Smooth muscle cell (in vitro differentiated cells): ENCODE results near the gene FAF1. TPM values are rescaled to one million over a fixed set of nuclear protein-coding genes. Genes with fewer than 3 reads are reported as not detected.

ENCODE experiments used
- DNase-seq: peaks from one replicate; lab custom pipeline; 2025; ENCODE audit not compliant: unreplicated experiment; lab: John Stamatoyannopoulos, UW
- H2AFZ ChIP-seq: fragments of 200-600 bp; sonication (generic); 2 replicates; pipeline ENCODE4 v1.6.0; 2016; ENCODE audit warnings: antibody characterized with exemption, low read depth, mild to moderate bottlenecking
- H3F3A ChIP-seq: fragments of 200-600 bp; sonication (generic); 2 replicates; pipeline ENCODE4 v1.6.0; 2017; ENCODE audit warnings: antibody characterized with exemption, low read depth
- H3K27ac ChIP-seq: fragments of 200-600 bp; sonication (generic); 2 replicates; pipeline ENCODE4 v1.5.1; 2016; ENCODE audit warnings: low read depth, mild to moderate bottlenecking
- H3K27me3 ChIP-seq: fragments of 200-600 bp; sonication (generic); 2 replicates; pipeline ENCODE4 v1.6.1; 2016; ENCODE audit warnings: low read depth, mild to moderate bottlenecking
- H3K36me3 ChIP-seq: fragments of 200-600 bp; sonication (generic); 2 replicates; pipeline ENCODE4 v1.5.1; 2016; ENCODE audit warnings: low read depth
- H3K4me1 ChIP-seq: fragments of 200-600 bp; sonication (generic); 2 replicates; pipeline ENCODE4 v1.5.1; 2016; ENCODE audit warnings: low read depth
- H3K4me2 ChIP-seq: fragments of 200-600 bp; sonication (generic); 2 replicates; pipeline ENCODE4 v1.6.0; 2016; ENCODE audit warnings: mild to moderate bottlenecking
- H3K4me3 ChIP-seq: fragments of 200-600 bp; sonication (generic); 2 replicates; pipeline ENCODE4 v1.5.1; 2016; ENCODE audit warnings: mild to moderate bottlenecking
- H3K79me2 ChIP-seq: fragments of 200-600 bp; sonication (generic); 2 replicates; pipeline ENCODE4 v1.6.0; 2016; ENCODE audit warnings: low read depth, mild to moderate bottlenecking
- H3K9ac ChIP-seq: fragments of 200-600 bp; sonication (generic); 2 replicates; pipeline ENCODE4 v1.6.0; 2016; ENCODE audit warnings: low read depth
- H3K9me3 ChIP-seq: fragments of 200-600 bp; sonication (generic); replicated peaks from 2 replicates; pipeline ENCODE4 v1.5.1; 2016; ENCODE audit warnings: low read depth
- H4K20me1 ChIP-seq: fragments of 200-600 bp; sonication (generic); 2 replicates; pipeline ENCODE4 v1.6.0; 2016; ENCODE audit warnings: low read depth
- CTCF ChIP-seq: fragments of 200-600 bp; sonication (generic); IDR thresholded peaks from 2 replicates; pipeline ENCODE4 v1.5.1; 2017; ENCODE audit warnings: borderline replicate concordance, mild to moderate bottlenecking, antibody characterized with exemption; ENCODE audit not compliant: insufficient read depth, poor library complexity, severe bottlenecking
- WGBS: methylation state at CpG from one replicate; pipeline ENCODE4 v1.1.7; 2016; ENCODE audit warnings: low lambda C conversion rate; 5-methylcytosine and 5-hydroxymethylcytosine counted together
- polyA plus RNA-seq: library from polyadenylated mRNA; unstranded; fragments of >200 nt; fragmentation: Nextera tagmentation; extraction: Ambion mirVana; gene quantifications from 2 replicates; pipeline ENCODE4 v1.2.1, GENCODE V29; 2016
- total RNA-seq: library from RNA; depleted of rRNA; stranded (reverse); fragments of >200 nt; gene quantifications from 2 replicates; pipeline ENCODE4 v1.2.3, GENCODE V29; 2014

FAF1 gene
- total and polyA plus RNA-seq, 2 experiments from 2014 or later = 51.5 to 51.6 TPM

DNA sequence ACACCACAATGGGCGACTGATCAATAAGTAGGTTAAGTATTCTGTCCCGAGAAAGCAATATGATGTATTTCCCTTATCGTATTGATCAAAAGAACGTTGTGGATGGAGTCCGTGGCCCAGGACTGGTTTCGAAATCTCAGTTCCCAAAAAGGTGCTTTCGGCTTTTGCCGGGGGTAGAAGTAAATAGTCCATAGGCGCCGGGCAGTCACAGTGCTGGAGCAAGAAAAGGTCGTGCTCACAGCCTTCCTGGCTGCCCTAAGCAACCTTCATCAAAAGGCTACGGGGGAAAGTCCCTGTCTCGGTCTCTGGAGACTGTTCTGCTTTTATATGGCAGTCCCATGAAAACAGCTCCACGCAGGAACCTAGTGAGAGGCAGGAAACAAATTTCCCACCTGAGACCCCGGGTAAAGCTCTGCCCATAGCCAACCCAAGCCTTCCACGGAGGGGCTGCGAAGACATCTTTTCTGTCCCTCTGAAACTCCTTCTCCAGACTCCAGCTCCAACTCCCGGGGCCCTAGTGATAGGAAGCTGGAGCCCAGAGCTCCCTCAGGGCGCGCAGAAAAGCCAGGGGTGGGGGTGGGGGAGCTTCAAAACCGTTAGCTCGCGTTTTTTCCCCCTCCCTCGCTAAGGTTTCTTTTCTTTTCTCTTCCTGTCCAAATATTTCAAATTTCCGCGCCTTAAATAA, 17.0 kb upstream of the FAF1 start:
- no peaks in the 10 kb centered on the region for H3K79me2 ChIP-seq
- H2AFZ ChIP-seq = peak overlapping the region; percentile 97
- H3K4me3 ChIP-seq = peak overlapping the region; percentile 59
- H3K4me2 ChIP-seq = peak overlapping the region; percentile 100
- no peak for TF ChIP-seq CTCF
- WGBS = 2% methylated on average over 26 of the region's 26 CpGs
- H3F3A ChIP-seq = no peaks in the 10 kb centered on the region
- peaks cover 10% of the 10 kb centered on the region for H3K4me1 ChIP-seq
- no peak overlapping the region for H3K9ac ChIP-seq
- H3K36me3 ChIP-seq = no peaks in the 10 kb centered on the region
- peaks cover 100% of the 10 kb centered on the region for H3K27me3 ChIP-seq
- H4K20me1 ChIP-seq = no peaks in the 10 kb centered on the region
- no peak for DNase-seq
- no peaks in the 10 kb centered on the region for H3K9me3 ChIP-seq
- no peak overlapping the region for H3K27ac ChIP-seq

DNA sequence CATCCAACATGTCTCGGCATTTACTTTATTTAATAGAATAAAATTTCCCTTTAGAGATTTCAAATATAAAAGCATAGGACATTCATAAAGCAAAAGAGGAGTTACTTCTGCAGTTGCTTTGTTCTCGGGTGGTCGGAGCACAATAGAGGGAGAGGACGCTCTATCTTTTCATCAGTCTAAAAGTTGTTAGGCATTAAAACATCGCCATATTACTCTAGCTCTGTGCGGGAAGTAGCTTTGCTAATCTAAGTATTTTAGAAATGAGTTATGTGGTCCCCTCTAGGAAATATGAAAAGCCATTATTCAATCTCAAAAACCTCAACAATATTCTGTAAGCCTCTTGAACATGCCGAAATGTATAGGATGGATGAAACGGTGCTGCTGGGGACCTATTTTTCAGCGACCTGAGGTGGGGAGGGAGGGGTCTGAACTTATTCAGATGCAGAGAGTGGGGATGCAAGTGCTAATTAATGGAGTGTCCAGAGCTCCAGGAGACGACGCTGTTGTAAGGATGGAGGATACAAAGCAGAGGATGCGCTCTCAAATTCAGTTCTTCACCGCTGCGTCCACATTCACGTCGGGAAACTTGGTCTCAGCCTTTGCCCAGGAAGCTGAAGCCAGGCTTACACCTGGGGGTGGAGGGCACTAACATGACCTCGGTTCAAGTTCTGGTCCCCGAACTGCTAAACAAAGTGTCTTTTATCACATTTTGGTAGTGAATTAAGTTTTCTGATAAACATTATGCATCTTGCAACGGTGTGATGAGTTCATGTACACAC, 16.2 kb upstream of the FAF1 start:
- Histone ChIP-seq H2AFZ (peak overlapping the region; percentile 97), H4K20me1 (no peaks in the 10 kb centered on the region), H3K4me2 (peak overlapping the region; percentile 100), H3K36me3 (no peaks in the 10 kb centered on the region), H3F3A (no peaks in the 10 kb centered on the region), H3K27me3 (peaks cover 100% of the 10 kb centered on the region), H3K27ac (no peak overlapping the region), H3K9me3 (no peaks in the 10 kb centered on the region), H3K9ac (no peak overlapping the region), H3K79me2 (no peaks in the 10 kb centered on the region), H3K4me3 (peak overlapping the region; percentile 59), H3K4me1 (peaks cover 10% of the 10 kb centered on the region)
- 7% methylated on average over 18 of the region's 19 CpGs for WGBS
- DNase-seq = no peak
- no peak for TF ChIP-seq CTCF

- Histone ChIP-seq H3K27ac (no peak overlapping the region), H3F3A (no peaks in the 10 kb centered on the region), H3K36me3 (no peaks in the 10 kb centered on the region), H3K9me3 (no peaks in the 10 kb centered on the region), H3K79me2 (no peaks in the 10 kb centered on the region), H4K20me1 (no peaks in the 10 kb centered on the region), H2AFZ (no peak overlapping the region), H3K4me1 (peaks cover 10% of the 10 kb centered on the region), H3K4me3 (no peak overlapping the region), H3K27me3 (peaks cover 100% of the 10 kb centered on the region), H3K9ac (no peak overlapping the region), H3K4me2 (no peak overlapping the region)
- DNase-seq = no peak
- 21% methylated on average over 1 of the region's 1 CpG for WGBS
- TF ChIP-seq CTCF = no peak
Measured at GRCh38 chr1:50975436-50975835, 15.4 kb upstream of the FAF1 start.

GRCh38 chr1:50974618-50974935, 14.5 kb upstream of the FAF1 start:
- Histone ChIP-seq H3K4me2 (no peak overlapping the region), H3K4me1 (peaks cover 10% of the 10 kb centered on the region), H3K9me3 (no peaks in the 10 kb centered on the region), H3F3A (no peaks in the 10 kb centered on the region), H3K4me3 (no peak overlapping the region), H4K20me1 (no peaks in the 10 kb centered on the region), H2AFZ (no peak overlapping the region), H3K79me2 (no peaks in the 10 kb centered on the region), H3K27ac (no peak overlapping the region), H3K36me3 (no peaks in the 10 kb centered on the region), H3K9ac (no peak overlapping the region), H3K27me3 (peaks cover 93% of the 10 kb centered on the region)
- no peak for DNase-seq
- 34% methylated on average over 1 of the region's 1 CpG for WGBS
- no peak for TF ChIP-seq CTCF
